NT2/D1 (cell line): ENCODE results near the gene DCC.

Experiments used
- SUZ12 ChIP-seq: IDR thresholded peaks from 2 replicates; pipeline ENCODE4 v1.6.1; 2011; ENCODE audit not compliant: insufficient read length, insufficient read depth; ENCODE audit errors: extremely low read depth
- YY1 ChIP-seq: IDR thresholded peaks from 2 replicates; pipeline ENCODE4 v1.6.1; 2011; ENCODE audit not compliant: insufficient read length, insufficient read depth

GRCh38 chr18:52311331-52311730 lies 28.7 kb upstream of the DCC start:
- TF ChIP-seq YY1 = no peak
- no peak for TF ChIP-seq SUZ12
